CD4-positive, CD25-positive, alpha-beta regulatory T cell (primary cell): ENCODE data around the gene CA5A. TPM values are rescaled to one million over a fixed set of nuclear protein-coding genes. Genes with fewer than 3 reads are reported as not detected.
A peak's percentile ranks its signal among the peaks of the same experiment; 100 is the strongest.
"Not testable (repeated sequence)": the region's sequence is repeated elsewhere in the genome, so short reads cannot be mapped to it uniquely, and the experiment has no call there.

Source experiments
- ATAC-seq, 2 donors: fragments of 150-1000 bp; cut with Tn5 transposase; one replicate each; pipeline ENCODE4 v1.10.0; 2021; ENCODE audit warnings: low read depth in 2 of 2, moderate number of reproducible peaks in 2 of 2, moderate library complexity in 1 of 2
- DNase-seq, 3 donors: peaks; one replicate each; pipeline versions ENCODE4 v3.0.0 to v3.0.0-alpha.2; 2012 to 2022; ENCODE audit warnings: mixed read lengths in 1 of 3
- H3K27ac ChIP-seq: one replicate; pipeline ENCODE4 v1.7.0; 2013; ENCODE audit warnings: mild to moderate bottlenecking, low read length; ENCODE audit not compliant: insufficient read depth, poor library complexity, severe bottlenecking
- H3K27me3 ChIP-seq: one replicate; pipeline ENCODE4 v1.7.0; 2013; ENCODE audit warnings: low read length; ENCODE audit not compliant: control insufficient read depth, insufficient read depth
- H3K36me3 ChIP-seq: one replicate; pipeline ENCODE4 v1.7.0; 2013; ENCODE audit warnings: mild to moderate bottlenecking, low read length, moderate library complexity; ENCODE audit not compliant: control insufficient read depth, insufficient read depth
- H3K4me1 ChIP-seq: 2 replicates; pipeline ENCODE4 v1.7.0; 2013; ENCODE audit warnings: mild to moderate bottlenecking, low read length; ENCODE audit not compliant: insufficient read depth, control insufficient read depth, poor library complexity, severe bottlenecking
- H3K4me3 ChIP-seq: one replicate; pipeline ENCODE4 v1.7.0; 2013; ENCODE audit warnings: low read depth, mild to moderate bottlenecking, low read length, moderate library complexity
- H3K9me3 ChIP-seq, 2 experiments: 1 replicate in 1 of 2; 2 replicates in 1 of 2; pipeline ENCODE4 v1.7.0; 2013; ENCODE audit warnings: low read length in 2 of 2, mild to moderate bottlenecking in 1 of 2, moderate library complexity in 1 of 2; ENCODE audit not compliant: control insufficient read depth in 2 of 2
- H3K27ac Mint-ChIP-seq, 3 donors: one replicate each; pipeline ENCODE4 v1.8.0; 2020 to 2022; ENCODE audit warnings: mild to moderate bottlenecking in 3 of 3, mixed read lengths in 3 of 3, moderate library complexity in 2 of 3
- H3K27me3 Mint-ChIP-seq: one replicate; pipeline ENCODE4 v1.8.0; 2022; ENCODE audit warnings: mild to moderate bottlenecking, mixed read lengths
- H3K36me3 Mint-ChIP-seq: one replicate; pipeline ENCODE4 v1.8.0; 2020; ENCODE audit warnings: mixed read lengths
- H3K4me1 Mint-ChIP-seq, 4 donors: one replicate each; pipeline ENCODE4 v1.8.0; 2020 to 2022; ENCODE audit warnings: mixed read lengths in 4 of 4, mild to moderate bottlenecking in 1 of 4
- H3K4me3 Mint-ChIP-seq, 4 donors: one replicate each; pipeline ENCODE4 v1.8.0; 2020 to 2022; ENCODE audit warnings: mild to moderate bottlenecking in 4 of 4, mixed read lengths in 4 of 4, moderate library complexity in 3 of 4
- H3K9me3 Mint-ChIP-seq, 7 donors: one replicate each; pipeline ENCODE4 v1.8.0; 2020 to 2022; ENCODE audit warnings: mixed read lengths in 7 of 7, mild to moderate bottlenecking in 3 of 7, moderate library complexity in 2 of 7
- polyA plus RNA-seq, 4 donors: library from polyadenylated mRNA; unstranded; fragments of 300-500 nt; fragmentation: Illumina TruSeq; gene quantifications; one replicate each; pipeline ENCODE4 v1.2.3, GENCODE V29; 2021
- total RNA-seq: library from RNA; stranded (reverse); gene quantifications from one replicate; pipeline ENCODE4 v1.2.3, GENCODE V29; 2022

The CA5A gene
- total and polyA plus RNA-seq, 5 donors from 2014 or later = not detected

- Mint-ChIP-seq H3K36me3 (peaks cover 42% of the 10 kb centered on the region), H3K4me3 (peak overlapping the region in 3 of 4 donors; percentile 11 to 81 (median 42)), H3K27ac (peak overlapping the region in 2 of 3 donors; percentile 87 to 95), H3K4me1 (peaks cover 15 to 71% (median 43%) of the 10 kb centered on the region in 4 donors)
- Histone ChIP-seq H3K4me1 (peaks cover 11% of the 10 kb centered on the region), H3K27ac (peak overlapping the region; percentile 67), H3K36me3 (peaks cover 37% of the 10 kb centered on the region)
- H3K27me3 ChIP-seq, H3K4me3 ChIP-seq, H3K27me3 Mint-ChIP-seq, H3K9me3 ChIP-seq, H3K9me3 Mint-ChIP-seq: not testable (repeated sequence)
- DNase-seq (peak in 2 of 3 donors; percentile 50 to 80), ATAC-seq (peak; percentile 36 to 78)
Measured at GRCh38 chr16:87981376-87981775, 45.0 kb upstream of the CA5A start.

- H3K4me3 ChIP-seq, H3K9me3 ChIP-seq, H3K27me3 Mint-ChIP-seq, H3K27me3 ChIP-seq, H3K9me3 Mint-ChIP-seq: not testable (repeated sequence)
- Mint-ChIP-seq H3K27ac (peak overlapping the region; percentile 76 to 95 (median 85)), H3K36me3 (peaks cover 52% of the 10 kb centered on the region), H3K4me3 (peak overlapping the region; percentile 52 to 87 (median 70)), H3K4me1 (peaks cover 14 to 64% (median 44%) of the 10 kb centered on the region in 4 donors)
- Histone ChIP-seq H3K4me1 (peaks cover 11% of the 10 kb centered on the region), H3K36me3 (peaks cover 34% of the 10 kb centered on the region), H3K27ac (peak overlapping the region; percentile 67)
- DNase-seq = peak in 2 of 3 donors; percentile 45 to 62
- ATAC-seq = peak; percentile 46 to 64
Measured at GRCh38 chr16:87979911-87980630, 43.7 kb upstream of the CA5A start.

- H3K9me3 Mint-ChIP-seq = no peaks in the 10 kb centered on the region
Measured at GRCh38 chr16:87979352-87979751, 43.0 kb upstream of the CA5A start.

GRCh38 chr16:87978127-87978526, 41.8 kb upstream of the CA5A start:
- Mint-ChIP-seq H3K4me3 (no peak overlapping the region), H3K36me3 (peaks cover 52% of the 10 kb centered on the region), H3K27me3 (no peaks in the 10 kb centered on the region), H3K4me1 (peaks cover 15 to 61% (median 39%) of the 10 kb centered on the region in 4 donors), H3K9me3 (no peaks in the 10 kb centered on the region), H3K27ac (peak overlapping the region in 2 of 3 donors; percentile 85 to 95)
- no peaks in the 10 kb centered on the region for H3K27me3 ChIP-seq
- H3K36me3 ChIP-seq = peaks cover 22% of the 10 kb centered on the region
- no peak overlapping the region for H3K4me3 ChIP-seq
- H3K9me3 ChIP-seq = no peaks in the 10 kb centered on the region
- ATAC-seq = no peak
- DNase-seq = no peak
- peak overlapping the region; percentile 47 for H3K27ac ChIP-seq
- peaks cover 13% of the 10 kb centered on the region for H3K4me1 ChIP-seq

More at GRCh38 chr16:87979352-87979751, 43.0 kb upstream of the CA5A start:
- Histone ChIP-seq H3K27me3 (no peaks in the 10 kb centered on the region), H3K4me1 (peaks cover 13% of the 10 kb centered on the region), H3K36me3 (peaks cover 28% of the 10 kb centered on the region), H3K4me3 (no peak overlapping the region), H3K9me3 (no peaks in the 10 kb centered on the region), H3K27ac (peak overlapping the region; percentile 67)
- Mint-ChIP-seq H3K27ac (peak overlapping the region; percentile 39 to 95 (median 85)), H3K4me1 (peaks cover 14 to 63% (median 42%) of the 10 kb centered on the region in 4 donors), H3K4me3 (peak overlapping the region in 2 of 4 donors; percentile 22 to 81), H3K27me3 (no peaks in the 10 kb centered on the region), H3K36me3 (peaks cover 52% of the 10 kb centered on the region)
- DNase-seq (no peak), ATAC-seq (no peak)

GRCh38 chr16:87976665-87977064, 40.3 kb upstream of the CA5A start:
- peaks cover 17 to 65% (median 38%) of the 10 kb centered on the region in 4 donors for H3K4me1 Mint-ChIP-seq
- H3K36me3 Mint-ChIP-seq = peaks cover 52% of the 10 kb centered on the region
- Histone ChIP-seq H3K27ac (no peak overlapping the region), H3K27me3 (no peaks in the 10 kb centered on the region), H3K4me1 (peaks cover 13% of the 10 kb centered on the region), H3K36me3 (peaks cover 14% of the 10 kb centered on the region), H3K4me3 (no peak overlapping the region), H3K9me3 (peaks cover 5 to 8% of the 10 kb centered on the region in 2 experiments)
- peak overlapping the region in 1 of 3 donors; percentile 20 for H3K27ac Mint-ChIP-seq
- ATAC-seq (no peak), DNase-seq (no peak)
- H3K4me3 Mint-ChIP-seq = no peak overlapping the region
- H3K27me3 Mint-ChIP-seq = peaks cover 4% of the 10 kb centered on the region
- peaks cover 0 to 7% (median 0%) of the 10 kb centered on the region in 7 donors for H3K9me3 Mint-ChIP-seq

- H3K36me3 ChIP-seq = peaks cover 17% of the 10 kb centered on the region
- Mint-ChIP-seq H3K36me3 (peaks cover 61% of the 10 kb centered on the region), H3K9me3 (peaks cover 0 to 12% (median 2%) of the 10 kb centered on the region in 7 donors), H3K4me1 (peaks cover 13 to 56% (median 30%) of the 10 kb centered on the region in 4 donors), H3K4me3 (no peak overlapping the region), H3K27ac (peak overlapping the region in 1 of 3 donors; percentile 86), H3K27me3 (peaks cover 4% of the 10 kb centered on the region)
- no peaks in the 10 kb centered on the region for H3K27me3 ChIP-seq
- no peak overlapping the region for H3K4me3 ChIP-seq
- DNase-seq = no peak
- peaks cover 2% of the 10 kb centered on the region for H3K4me1 ChIP-seq
- peaks cover 6 to 10% of the 10 kb centered on the region in 2 experiments for H3K9me3 ChIP-seq
- no peak overlapping the region for H3K27ac ChIP-seq
- no peak for ATAC-seq
Measured at GRCh38 chr16:87974178-87974577, 37.8 kb upstream of the CA5A start.

- no peak overlapping the region for H3K4me3 Mint-ChIP-seq
- peaks cover 17 to 56% (median 31%) of the 10 kb centered on the region in 4 donors for H3K4me1 Mint-ChIP-seq
- peaks cover 6 to 10% of the 10 kb centered on the region in 2 experiments for H3K9me3 ChIP-seq
- no peak overlapping the region for H3K27ac Mint-ChIP-seq
- peaks cover 62% of the 10 kb centered on the region for H3K36me3 Mint-ChIP-seq
- H3K9me3 Mint-ChIP-seq = peaks cover 0 to 12% (median 2%) of the 10 kb centered on the region in 7 donors
- no peak overlapping the region for H3K27ac ChIP-seq
- H3K36me3 ChIP-seq = peaks cover 17% of the 10 kb centered on the region
- no peaks in the 10 kb centered on the region for H3K27me3 ChIP-seq
- ATAC-seq (no peak), DNase-seq (no peak)
- H3K27me3 Mint-ChIP-seq = peaks cover 4% of the 10 kb centered on the region
- H3K4me3 ChIP-seq = no peak overlapping the region
- peaks cover 2% of the 10 kb centered on the region for H3K4me1 ChIP-seq
Measured at GRCh38 chr16:87973717-87974116, 37.4 kb upstream of the CA5A start.
